Measurements from ENCODE around the gene GPR132. TPM values are rescaled to one million over a fixed set of nuclear protein-coding genes. Genes with fewer than 3 reads are reported as not detected.
"Not testable (repeated sequence)": the region's sequence is repeated elsewhere in the genome, so short reads cannot be mapped to it uniquely, and the experiment has no call there.

The GPR132 gene
- total and polyA plus RNA-seq, 8 donors = under 0.01 to 11.1 (median 1.3) TPM

DNA sequence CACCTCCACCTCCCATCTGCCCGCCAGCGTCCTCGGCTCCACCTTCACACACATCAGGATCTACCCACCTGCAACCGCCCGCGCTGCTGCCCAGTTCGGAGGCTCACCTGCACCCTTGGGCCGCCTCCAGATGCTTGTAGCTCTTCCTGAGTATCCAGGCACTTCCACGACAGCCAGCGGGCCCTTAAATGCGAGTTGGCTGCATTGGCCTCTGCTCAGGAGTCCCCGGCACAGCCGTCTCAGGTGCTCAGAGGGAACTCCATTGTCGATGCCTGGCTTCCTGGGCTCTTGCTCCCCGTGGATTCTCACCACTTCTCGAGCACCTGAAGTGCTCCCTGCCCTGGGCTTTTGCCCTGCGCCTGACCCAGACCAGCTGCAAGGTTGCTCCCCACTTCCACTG is 22.4 kb downstream of the GPR132 start:
- Histone ChIP-seq H3K4me3 (no peak overlapping the region), H3K27ac (no peak overlapping the region), H3K36me3 (no peaks in the 10 kb centered on the region), H3K4me1 (peaks cover 0 to 11% (median 8%) of the 10 kb centered on the region in 4 donors), H3K27me3 (peaks cover 0 to 9% (median 0%) of the 10 kb centered on the region in 3 donors), H3K9me3 (no peaks in the 10 kb centered on the region)
- no peak for DNase-seq
- intact Hi-C loops (cut with DNase I; ENCODE audit: low total_unique reads) = loop anchor here (5.0 to 10.0 kb wide), 2 partner anchors 66 to 148 kb away; partner anchors contain the start of gene AHNAK2
- 86 to 90% (median 88%) methylated on average over 17 of the region's 17 CpGs for WGBS, 5 donors
- no peak for TF ChIP-seq POLR2AphosphoS5 (IDR thresholded peaks at IDR 0.05)
- no peak for TF ChIP-seq POLR2A (IDR thresholded peaks at IDR 0.05)
- TF ChIP-seq, protein P1, sequence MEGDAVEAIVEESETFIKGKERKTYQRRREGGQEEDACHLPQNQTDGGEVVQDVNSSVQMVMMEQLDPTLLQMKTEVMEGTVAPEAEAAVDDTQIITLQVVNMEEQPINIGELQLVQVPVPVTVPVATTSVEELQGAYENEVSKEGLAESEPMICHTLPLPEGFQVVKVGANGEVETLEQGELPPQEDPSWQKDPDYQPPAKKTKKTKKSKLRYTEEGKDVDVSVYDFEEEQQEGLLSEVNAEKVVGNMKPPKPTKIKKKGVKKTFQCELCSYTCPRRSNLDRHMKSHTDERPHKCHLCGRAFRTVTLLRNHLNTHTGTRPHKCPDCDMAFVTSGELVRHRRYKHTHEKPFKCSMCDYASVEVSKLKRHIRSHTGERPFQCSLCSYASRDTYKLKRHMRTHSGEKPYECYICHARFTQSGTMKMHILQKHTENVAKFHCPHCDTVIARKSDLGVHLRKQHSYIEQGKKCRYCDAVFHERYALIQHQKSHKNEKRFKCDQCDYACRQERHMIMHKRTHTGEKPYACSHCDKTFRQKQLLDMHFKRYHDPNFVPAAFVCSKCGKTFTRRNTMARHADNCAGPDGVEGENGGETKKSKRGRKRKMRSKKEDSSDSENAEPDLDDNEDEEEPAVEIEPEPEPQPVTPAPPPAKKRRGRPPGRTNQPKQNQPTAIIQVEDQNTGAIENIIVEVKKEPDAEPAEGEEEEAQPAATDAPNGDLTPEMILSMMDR (IDR thresholded peaks at IDR 0.05) = no peak
- no peak for TF ChIP-seq EP300 (IDR thresholded peaks at IDR 0.05)

DNA sequence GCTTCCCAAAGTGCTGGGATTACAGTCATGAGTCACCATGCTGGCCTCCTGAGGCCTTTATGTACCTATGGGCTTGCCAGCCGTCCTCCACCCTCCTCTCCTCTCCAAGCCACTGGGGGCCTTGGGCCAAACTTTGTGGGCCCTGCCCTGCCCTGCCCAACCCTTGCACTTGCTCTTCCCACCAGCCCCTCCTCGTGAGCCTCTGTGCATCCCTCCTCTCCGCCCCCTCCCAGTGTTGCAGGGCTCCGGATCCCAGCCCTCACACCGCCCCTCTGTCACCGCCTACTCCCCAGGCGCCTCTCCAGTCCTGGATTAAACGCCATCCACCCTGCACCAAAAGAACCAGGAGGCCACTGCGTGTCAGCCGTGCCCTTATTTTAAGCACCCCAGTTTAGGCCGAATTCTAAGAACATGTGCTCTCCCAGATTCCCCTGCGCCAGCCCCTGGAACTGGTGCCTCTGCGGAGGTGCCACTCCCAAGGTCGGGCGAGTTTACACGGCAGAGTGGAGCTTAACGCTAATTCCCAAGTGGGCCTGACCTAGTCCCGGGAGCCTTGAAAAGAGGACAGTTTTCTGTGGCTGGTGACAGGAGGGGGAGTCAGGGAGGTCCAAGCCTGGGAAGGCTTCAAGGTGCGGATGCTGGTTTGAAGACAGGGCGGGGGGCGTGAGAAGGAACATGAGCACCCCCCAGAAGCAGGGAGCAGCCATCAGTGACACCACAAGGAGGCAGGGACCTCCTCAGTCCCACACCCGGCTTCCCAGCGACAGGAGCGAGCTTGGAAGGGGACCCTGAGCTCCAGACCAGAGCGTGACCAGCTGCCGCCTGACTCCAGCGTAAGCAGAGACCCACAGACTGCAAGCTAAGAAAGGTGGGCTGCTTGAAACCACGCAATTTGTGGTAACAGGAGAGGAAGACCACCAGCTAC is 23.1 kb downstream of the GPR132 start:
- 80 to 85% (median 82%) methylated on average over 27 to 28 of the region's 28 CpGs for WGBS, 5 donors
- Histone ChIP-seq H3K4me3 (no peak overlapping the region), H3K9me3 (no peaks in the 10 kb centered on the region), H3K36me3 (no peaks in the 10 kb centered on the region), H3K27me3 (peaks cover 0 to 5% (median 0%) of the 10 kb centered on the region in 3 donors), H3K27ac (no peak overlapping the region), H3K4me1 (peaks cover 0 to 11% (median 8%) of the 10 kb centered on the region in 4 donors)
- intact Hi-C loops (cut with DNase I; ENCODE audit: low total_unique reads) = loop anchor here (5.0 to 10.0 kb wide), 2 partner anchors 65 to 147 kb away; partner anchors contain the start of gene AHNAK2
- DNase-seq = no peak
- TF ChIP-seq, protein P1 (IDR thresholded peaks at IDR 0.05) = no peak
- no peak for TF ChIP-seq POLR2A (IDR thresholded peaks at IDR 0.05)
- no peak for TF ChIP-seq POLR2AphosphoS5 (IDR thresholded peaks at IDR 0.05)
- no peak for TF ChIP-seq EP300 (IDR thresholded peaks at IDR 0.05)

DNA sequence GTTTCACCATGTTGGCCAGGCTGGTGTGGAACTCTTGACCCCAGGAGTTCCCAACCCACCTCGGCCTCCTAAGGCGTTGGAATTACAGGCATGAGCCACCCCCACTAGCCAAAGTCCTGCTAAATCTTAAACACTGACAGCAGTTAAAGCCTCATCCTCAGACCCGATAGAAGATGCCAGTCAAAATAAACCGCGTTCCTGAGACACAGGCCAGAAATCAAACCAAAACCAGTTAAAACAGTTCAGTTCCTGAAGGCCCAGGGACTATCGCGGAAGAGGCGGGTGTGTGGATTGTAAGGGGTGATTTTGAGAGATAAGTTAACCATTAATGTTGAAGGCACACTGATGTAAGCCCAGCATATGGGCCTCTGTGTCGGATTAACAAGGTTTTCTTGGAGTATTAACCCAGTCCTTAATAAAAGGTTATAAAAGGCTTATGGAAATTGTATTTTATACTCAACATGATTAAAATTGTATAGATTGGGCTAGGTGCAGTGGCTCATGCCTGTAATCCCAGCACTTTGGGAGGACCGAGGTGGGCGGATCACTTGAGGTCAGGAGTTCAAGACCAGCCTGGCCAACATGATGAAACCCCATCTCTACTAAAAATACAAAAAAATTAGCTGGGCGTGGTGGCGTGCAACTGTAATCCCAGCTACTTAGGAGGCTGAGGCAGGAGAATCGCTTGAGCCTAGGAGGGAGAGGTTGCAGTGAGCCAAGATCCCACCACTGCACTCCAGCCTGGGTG is 25.6 kb downstream of the GPR132 start:
- WGBS, 5 donors = 68 to 81% (median 77%) methylated on average over 11 to 14 of the region's 14 CpGs
- no peak for DNase-seq
- peaks cover 0 to 5% (median 0%) of the 10 kb centered on the region in 3 donors for H3K27me3 ChIP-seq
- intact Hi-C loops (cut with DNase I; ENCODE audit: low total_unique reads) = loop anchor here (5.0 to 10.0 kb wide), 2 partner anchors 62 to 145 kb away; partner anchors contain the start of gene AHNAK2
- TF ChIP-seq POLR2AphosphoS5 (IDR thresholded peaks at IDR 0.05) = no peak
- TF ChIP-seq, protein P1 (IDR thresholded peaks at IDR 0.05) = no peak
- TF ChIP-seq EP300 (IDR thresholded peaks at IDR 0.05) = no peak
- no peak for TF ChIP-seq POLR2A (IDR thresholded peaks at IDR 0.05)
- H3K4me1 ChIP-seq = no peaks in the 10 kb centered on the region
- H3K4me3 ChIP-seq = no peak overlapping the region
- no peaks in the 10 kb centered on the region for H3K36me3 ChIP-seq
- H3K27ac ChIP-seq = no peak overlapping the region
- H3K9me3 ChIP-seq = no peaks in the 10 kb centered on the region

DNA sequence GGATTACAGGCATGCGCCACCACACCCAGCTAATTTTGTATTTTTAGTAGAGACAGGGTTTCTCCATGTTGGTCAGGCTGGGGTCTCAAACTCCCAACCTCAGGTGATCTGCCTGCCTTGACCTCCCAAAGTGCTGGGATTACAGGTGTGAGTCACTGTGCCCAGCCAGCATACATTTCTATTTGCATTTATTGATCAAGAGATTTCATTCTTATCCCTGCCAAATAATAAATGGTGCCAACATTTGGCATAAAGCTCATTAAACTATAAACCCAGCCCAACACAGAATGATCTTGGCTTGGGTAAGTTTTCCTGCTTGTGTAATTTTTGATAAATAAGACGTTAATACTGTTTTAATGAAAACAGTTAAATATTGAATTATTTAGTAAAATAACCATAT is 29.6 kb downstream of the GPR132 start:
- peak in 1 of 3 donors; percentile 15 for TF ChIP-seq POLR2AphosphoS5 (IDR thresholded peaks at IDR 0.05)
- 63 to 76% (median 66%) methylated on average over 2 of the region's 2 CpGs for WGBS, 5 donors
- H3K27me3 ChIP-seq = not testable (repeated sequence)

More for the DNA sequence above, 29.6 kb downstream of the GPR132 start:
- H3K4me3 ChIP-seq; intact Hi-C loops (cut with DNase I; ENCODE audit: low total_unique reads); H3K27ac ChIP-seq; H3K36me3 ChIP-seq; H3K9me3 ChIP-seq; DNase-seq: not testable (repeated sequence)
- peaks cover 0 to 13% (median 2%) of the 10 kb centered on the region in 4 donors for H3K4me1 ChIP-seq

All from stomach (tissue), 9 donors.